GM18858 (cell line): ENCODE results near the gene STK11.

Experiments
- ATAC-seq: cut with Tn5 transposase; IDR thresholded peaks from one replicate; pipeline ENCODE4 v1.9.1; 2021; ENCODE audit not compliant: unreplicated experiment

STK11 gene

GRCh38 chr19:1248786-1249297 lies 43.3 kb downstream of the STK11 start:
- no peak for ATAC-seq

DNA sequence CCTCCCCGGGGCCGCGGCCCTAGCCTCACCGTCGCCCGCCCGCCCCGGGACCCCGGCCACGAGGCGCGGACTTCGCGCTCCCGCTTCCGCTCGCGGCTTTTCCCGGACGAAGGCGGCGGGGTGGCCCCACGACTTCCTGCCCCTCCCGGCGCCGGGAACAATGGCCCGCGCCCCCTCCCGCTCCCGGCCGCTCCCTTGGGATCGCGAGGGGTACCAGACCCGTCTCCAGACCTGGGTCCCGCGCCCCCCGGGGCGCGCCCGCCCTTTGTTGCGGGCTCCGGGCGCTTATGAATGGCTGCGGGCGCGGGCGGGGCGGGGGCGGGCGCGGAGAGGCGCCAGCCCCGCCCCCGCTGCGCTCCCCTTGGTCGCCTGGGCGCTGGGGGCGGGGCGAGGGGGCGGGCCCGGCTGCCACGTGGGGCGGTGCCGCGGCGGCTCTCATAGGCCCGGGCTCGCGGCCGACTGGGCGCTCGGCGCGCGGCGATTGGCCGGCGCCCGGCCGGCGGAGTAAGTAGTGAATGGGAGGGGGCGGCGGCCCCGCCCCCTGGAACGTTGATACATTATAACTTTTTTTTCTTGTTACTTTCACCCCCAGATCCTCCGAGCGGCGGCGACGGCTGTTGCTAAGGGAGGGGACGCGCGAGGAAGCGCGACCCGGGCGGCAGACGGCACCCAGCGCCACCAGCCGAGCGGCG lies 43.9 kb downstream of the STK11 start:
- no peak for ATAC-seq

- ATAC-seq, result no peak
Observed at GRCh38 chr19:1249990-1250436, 44.4 kb downstream of the STK11 start.

GRCh38 chr19:1250437-1251260 lies 45.1 kb downstream of the STK11 start:
- no peak for ATAC-seq

- no peak for ATAC-seq
Observed at GRCh38 chr19:1251330-1252220, 46.0 kb downstream of the STK11 start.

GRCh38 chr19:1252221-1252820 lies 46.7 kb downstream of the STK11 start:
- no peak for ATAC-seq

GRCh38 chr19:1252821-1253513 lies 47.4 kb downstream of the STK11 start:
- no peak for ATAC-seq

GRCh38 chr19:1253514-1254080 lies 48.0 kb downstream of the STK11 start:
- no peak for ATAC-seq

DNA sequence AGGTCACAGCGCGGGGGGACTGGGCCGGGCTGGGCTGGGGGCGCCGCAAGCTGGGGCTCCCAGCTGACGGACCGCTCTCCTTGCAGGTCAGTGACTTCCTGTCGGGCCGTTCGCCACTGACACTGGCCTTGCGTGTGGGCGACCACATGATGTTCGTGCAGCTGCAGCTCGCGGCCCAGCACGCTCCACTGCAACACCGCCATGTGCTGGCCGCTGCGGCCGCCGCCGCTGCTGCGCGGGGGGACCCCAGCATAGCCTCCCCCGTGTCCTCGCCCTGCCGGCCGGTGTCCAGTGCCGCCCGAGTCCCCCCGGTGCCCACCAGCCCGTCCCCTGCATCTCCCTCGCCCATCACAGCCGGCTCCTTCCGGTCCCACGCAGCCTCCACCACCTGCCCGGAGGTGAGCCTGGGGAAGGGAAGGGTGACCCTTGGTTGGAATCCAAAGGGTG lies 48.5 kb downstream of the STK11 start:
- ATAC-seq, result no peak

DNA sequence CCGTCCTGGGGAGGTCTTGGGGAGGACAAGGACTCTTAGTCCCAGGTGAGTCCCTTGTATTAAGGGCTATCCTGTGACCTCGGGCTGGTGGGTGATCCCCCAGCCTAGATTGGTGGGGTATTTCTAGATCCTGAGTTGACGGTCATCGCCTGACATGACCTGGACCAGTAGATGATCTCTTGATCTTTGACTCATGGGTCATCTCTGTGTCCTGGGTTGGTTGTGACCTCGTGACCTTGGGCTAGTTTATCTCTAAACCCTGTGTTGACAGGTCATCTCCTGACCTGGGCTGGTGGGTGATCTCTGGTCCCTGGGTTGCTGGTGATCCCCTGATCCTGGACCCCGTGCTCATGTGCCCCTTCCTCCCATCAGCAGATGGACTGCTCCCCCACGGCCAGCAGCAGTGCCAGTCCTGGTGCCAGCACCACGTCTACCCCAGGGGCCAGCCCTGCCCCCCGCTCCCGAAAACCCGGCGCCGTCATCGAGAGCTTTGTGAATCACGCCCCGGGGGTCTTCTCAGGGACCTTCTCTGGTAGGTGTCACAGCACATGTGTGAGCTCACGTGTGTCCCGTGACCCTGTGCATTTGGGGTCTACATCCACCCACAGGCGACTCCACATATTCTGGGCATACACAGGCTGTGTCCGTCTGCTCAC lies 49.1 kb downstream of the STK11 start:
- ATAC-seq, result no peak

DNA sequence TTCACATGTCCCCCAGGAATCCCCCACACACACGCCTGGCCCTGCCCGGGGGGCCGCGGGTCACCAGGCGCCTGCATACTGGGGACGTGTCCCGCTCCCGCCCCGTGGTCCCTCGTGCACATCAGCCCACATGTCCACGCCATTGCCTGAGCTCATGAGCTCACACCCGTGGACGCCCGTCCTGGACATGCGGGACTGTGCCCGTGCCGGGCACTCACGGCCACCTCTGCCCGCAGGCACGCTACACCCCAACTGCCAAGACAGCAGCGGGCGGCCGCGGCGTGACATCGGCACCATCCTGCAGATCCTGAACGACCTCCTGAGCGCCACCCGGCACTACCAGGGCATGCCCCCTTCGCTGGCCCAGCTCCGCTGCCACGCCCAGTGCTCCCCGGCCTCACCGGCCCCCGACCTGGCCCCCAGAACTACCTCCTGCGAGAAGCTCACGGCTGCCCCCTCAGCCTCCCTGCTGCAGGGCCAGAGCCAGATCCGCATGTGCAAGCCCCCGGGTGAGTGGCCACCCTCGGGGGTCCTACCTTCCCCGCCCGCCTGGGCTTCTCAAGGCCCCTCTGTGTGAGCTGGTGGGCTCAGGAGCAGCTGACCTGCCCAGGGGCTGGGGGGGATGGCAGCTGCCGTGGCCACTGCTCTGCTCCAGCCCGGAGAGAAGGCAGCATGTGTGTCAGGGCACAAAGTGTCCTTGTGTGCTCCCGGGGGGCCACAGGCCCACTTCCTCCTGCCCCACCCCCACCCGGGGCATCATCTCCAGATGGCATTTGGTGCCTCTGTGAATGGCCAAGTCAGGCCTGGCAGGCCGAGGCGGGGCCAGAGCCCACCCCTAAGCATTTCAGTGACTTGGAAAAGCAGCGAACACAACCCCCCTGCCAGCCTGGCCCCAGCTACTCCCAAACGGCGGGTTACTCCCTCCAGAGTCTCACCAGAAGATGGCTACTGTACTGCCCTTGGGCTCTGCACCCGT lies 49.9 kb downstream of the STK11 start:
- ATAC-seq, result no peak

DNA sequence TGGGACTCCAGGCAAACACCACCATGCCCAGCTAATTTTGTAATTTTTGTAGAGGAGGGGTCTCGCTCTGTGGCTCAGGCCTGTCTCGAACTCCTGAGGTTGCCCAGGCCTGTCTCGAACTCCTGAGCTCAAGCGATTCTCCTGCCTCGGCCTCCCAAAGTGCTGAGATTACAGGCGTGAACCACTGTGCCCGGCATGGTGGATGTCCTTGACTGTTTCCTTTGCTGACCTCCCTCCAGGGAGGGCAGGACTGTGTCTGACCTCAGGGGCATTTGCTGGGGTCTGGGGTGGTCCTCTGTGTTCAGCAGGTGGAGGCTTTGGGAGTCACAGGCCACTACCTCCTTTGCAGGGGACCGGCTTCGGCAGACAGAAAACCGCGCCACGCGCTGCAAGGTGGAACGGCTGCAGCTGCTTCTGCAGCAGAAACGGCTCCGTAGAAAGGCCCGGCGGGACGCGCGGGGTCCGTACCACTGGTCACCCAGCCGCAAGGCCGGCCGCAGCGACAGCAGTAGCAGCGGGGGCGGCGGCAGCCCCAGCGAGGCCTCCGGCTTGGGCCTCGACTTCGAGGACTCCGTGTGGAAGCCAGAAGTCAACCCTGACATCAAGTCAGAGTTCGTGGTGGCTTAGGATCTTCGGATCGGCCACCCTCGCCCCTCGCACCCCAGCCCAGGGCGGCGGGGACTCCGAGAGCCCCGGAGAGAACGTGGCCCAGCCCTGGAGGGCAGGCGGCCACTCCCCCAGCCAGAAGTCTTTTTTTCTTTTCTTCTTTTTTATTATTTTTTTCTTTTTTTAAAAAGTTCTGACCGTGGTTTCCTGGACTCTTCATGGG lies 51.3 kb downstream of the STK11 start:
- ATAC-seq, result no peak

DNA sequence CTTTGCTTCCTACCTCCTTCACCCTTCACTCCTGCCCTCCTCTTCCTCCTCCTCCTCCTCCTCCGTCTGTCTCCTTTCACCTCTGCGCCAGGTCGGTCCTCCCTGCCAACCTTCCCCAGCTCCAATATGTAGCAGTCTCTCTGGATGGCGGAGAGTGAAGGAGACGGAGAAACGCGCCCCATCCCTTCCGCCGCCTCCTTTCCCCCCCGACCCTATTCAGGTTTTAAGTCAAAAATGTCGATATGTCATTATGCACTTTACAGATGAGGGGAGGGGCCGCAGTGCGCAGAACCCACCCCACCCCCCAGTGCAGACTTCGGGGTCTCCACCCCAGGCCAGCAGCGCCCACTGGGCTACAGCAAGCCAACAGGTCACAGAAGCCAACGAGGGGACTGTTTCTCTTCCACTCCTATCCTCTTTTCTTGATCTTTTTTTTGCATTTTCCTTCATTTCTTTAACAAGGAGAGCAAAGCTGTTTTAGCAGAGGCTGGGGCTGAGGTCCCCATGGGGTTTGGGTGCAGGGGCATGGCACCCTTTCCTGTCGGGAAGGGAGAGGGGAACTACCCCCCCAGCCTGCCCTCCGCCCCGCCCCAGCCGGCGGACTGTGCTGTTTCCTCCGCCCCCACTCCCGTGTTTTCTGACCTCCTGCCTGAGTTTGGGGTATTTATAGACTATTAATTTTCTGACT lies 52.0 kb downstream of the STK11 start:
- ATAC-seq, result no peak

DNA sequence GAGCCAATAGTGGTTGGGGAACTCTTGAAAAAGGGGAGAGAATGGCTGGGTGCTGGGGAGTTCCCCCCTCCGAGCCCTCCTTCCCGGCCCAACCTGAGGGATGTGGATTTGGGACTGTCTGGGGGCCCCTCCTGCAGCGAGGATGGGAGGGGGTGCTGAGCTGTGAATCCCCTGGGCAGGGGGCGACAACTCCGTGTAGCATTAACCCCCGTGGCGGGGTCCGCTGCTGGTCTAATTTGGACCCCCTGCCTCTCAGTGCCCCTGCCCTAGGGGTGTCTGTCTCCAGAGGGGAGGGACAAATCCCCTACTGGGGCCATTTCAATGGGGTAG lies 52.5 kb downstream of the STK11 start:
- no peak for ATAC-seq

- ATAC-seq, result no peak
Observed at GRCh38 chr19:1258707-1259205, 53.2 kb downstream of the STK11 start.

DNA sequence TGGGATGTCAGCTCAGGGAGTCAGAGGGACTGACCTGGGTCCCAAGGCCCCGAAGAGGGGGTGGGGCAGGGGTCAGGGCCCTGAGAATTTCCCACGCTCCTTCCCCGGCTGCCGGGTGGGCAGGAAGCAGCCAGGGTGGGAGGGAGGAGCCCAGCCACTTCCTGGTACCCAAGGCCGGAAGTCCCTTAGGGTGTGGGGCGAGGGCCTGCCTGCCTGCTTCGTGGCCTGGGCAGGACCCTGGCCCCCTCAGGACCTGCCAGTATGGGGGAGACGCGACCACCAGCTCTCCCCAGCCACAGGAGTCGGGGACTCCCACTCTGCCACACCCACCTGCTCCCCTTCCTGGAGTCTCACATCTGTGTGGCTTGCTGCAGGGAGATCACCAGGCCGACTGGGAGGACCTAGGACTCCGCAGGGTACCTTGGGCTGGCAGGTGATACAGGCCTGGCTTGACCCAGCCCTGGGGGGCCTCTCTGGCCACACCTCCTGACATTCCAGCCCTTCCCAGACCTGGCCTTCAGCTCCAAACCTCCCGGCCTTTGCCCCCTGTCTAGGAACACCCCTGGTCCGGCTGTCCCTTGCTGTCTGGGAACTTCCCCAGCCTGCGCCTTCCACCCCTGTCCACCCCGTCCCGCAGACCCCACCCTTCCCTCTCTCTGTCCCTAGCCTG lies 53.8 kb downstream of the STK11 start:
- no peak for ATAC-seq
